GM19025 (cell line): ENCODE data around the gene LHFPL6.
A peak's percentile ranks its signal among the peaks of the same experiment; 100 is the strongest.

Experiments
- ATAC-seq: cut with Tn5 transposase; IDR thresholded peaks from one replicate; pipeline ENCODE4 v1.9.1; 2021; ENCODE audit warnings: mild to moderate bottlenecking, low read depth, moderate library complexity; ENCODE audit not compliant: unreplicated experiment

The LHFPL6 gene

DNA sequence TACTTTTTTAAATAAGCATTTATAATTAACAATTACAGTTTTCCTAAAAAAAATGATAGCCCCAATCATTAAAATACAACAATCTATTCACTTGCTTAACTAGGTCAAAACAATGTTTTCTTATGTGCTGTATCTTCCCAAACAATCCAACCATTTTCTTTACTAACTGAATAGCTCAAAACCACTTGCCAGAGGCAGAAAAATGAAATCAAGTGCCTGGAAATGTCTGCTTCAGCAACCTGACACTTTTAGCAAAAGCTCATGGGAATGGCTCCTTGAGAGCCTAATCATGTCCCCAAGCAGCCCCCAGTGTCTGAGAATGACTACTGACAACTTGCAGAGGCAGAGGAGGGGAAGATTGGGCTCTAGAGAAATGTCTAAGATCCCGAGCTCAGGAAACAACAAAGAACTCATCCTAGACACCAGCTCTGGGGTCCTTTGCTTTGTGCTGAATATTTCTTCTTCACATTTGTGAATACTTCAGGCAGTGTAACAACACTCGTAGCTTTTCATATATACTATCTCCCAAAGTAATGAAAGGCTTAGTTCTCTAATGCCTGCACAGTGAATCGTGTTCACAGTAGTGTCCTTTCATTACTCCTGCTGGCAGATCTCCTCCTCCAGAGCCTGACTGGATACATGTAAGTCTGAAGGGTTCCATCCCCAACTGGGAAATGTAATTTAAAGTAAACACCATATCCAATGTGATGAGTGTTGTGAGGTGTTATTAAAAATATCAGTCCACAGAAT, 280.0 kb downstream of the LHFPL6 start:
- ATAC-seq: no peak

DNA sequence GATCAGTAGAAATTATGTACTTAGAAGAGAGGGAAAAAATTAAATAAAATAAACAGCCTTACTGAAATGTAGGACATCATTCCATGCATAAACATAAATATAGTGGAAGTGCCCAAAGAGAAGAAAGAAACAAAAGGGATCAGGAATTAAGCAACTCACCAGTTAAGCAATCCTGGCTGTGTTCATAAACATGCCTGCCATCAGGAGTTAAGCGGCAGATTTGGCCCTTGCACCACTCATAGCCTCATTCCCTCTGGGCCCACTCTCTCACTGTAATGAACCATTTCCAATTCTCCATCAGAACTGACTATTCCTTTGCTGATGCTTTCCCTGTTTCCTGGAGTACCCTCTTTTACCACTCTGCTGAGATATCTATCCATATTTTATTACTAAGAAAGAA, 281.4 kb downstream of the LHFPL6 start:
- ATAC-seq: no peak

DNA sequence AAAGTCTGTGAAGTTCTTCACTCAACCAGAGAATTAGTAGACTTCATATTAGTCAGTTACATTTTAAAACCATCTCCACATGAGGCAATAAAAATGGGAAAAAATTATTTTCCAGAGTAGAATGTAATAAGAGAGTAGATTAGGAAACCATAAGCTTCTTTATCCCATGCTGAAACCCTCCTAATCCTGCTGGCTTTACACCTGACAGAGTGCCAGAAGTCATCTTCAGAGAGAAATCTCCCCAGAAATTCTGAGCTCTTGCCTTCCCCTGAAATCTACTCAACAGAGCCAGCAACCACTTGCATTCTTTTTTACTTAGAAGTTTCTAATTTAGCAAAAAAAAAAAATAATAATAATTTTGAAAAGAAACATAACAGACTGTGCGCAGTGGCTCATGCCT, 284.8 kb downstream of the LHFPL6 start:
- no peak for ATAC-seq

DNA sequence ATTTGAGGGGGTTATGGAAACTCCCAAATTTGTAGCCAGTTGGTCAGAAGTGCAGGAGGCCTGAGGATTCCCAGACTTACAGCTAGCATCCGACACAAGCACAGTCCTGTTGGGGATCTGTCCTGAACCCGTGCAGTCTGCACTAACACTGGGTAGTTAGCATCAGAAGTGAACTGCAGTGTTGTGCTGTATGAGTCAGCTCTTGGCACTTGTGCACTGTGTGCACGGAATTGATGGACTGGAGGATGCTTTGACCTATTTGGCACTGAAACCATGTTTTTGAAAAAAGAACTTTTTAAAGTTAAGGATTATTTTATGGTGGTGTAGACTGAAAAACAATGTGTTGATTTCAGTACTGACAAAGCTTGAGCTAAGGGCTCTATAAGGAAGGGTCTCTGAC, 285.7 kb downstream of the LHFPL6 start:
- ATAC-seq: no peak

DNA sequence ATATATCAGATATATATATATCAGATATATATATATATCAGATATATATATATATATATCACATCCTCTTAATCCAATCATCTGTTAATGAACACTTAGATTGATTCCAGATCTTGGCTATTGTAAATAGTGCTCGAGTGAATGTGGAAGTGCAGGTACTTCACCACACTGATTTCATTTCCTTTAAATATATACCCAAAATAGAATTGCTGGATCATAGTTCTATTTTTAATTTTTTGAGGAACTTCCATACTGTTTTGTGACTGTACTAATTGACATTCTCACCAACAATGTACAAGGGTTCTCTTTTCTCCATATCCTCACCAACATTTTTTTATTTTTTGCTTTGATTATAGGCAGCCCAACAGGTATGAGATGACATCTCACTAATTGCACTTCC, 287.2 kb downstream of the LHFPL6 start:
- ATAC-seq: no peak

DNA sequence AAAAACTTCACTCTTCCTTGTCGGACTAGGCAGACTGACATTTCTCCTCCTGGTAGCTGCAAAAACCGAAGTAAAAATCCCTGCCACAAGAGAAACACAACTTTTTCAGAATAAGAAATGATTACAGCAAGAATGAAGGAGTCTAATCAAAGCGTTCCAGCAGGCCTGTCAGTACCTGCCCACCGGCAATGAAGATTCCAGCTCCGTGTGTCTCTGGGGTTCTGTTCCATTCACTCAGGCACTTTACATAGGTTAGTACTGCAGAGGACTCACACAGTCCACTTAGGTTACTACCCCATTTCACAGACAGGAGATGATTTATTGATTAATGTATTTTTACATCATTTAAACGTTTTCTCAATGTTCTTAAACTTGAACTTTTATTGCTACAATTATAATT, 289.3 kb downstream of the LHFPL6 start:
- no peak for ATAC-seq

DNA sequence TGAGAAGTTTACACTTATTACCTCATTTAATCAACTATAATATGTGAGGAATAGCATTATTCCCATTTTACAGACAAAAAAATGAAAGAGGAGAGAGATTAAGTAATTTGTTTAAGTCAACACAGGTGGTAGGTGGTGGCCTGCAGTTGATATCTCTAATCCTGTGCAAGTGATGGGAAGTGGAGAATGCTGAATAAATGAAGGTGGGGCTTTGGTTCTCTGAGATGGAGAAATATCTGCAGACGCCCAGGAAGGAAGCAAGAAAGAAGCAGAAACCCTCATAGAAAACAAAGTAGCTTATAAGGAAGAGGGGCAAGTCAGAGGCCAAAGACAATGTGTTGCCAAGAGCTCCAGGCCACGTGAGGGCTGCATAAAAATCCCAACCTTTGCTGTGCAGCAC, 290.4 kb downstream of the LHFPL6 start:
- ATAC-seq: no peak

DNA sequence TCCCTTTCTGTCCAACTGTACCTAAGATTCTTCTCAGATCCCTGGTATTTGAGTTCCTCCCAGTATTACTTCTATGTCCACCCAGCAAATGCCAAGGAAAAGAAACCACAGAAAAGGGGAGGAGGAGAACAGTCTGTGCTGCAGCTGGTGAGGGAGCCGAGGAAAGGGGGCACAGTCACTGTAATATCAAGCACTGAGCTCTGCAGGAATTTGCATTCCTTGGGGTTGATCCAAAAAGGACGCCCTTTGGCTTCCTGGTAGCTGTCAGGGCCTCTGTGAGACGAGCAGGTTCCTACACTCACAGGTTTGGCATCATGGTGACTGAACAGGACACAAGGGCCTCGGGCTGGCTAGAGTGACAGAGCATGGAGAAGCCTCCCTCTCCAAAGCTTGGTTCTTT, 291.4 kb downstream of the LHFPL6 start:
- ATAC-seq: no peak

DNA sequence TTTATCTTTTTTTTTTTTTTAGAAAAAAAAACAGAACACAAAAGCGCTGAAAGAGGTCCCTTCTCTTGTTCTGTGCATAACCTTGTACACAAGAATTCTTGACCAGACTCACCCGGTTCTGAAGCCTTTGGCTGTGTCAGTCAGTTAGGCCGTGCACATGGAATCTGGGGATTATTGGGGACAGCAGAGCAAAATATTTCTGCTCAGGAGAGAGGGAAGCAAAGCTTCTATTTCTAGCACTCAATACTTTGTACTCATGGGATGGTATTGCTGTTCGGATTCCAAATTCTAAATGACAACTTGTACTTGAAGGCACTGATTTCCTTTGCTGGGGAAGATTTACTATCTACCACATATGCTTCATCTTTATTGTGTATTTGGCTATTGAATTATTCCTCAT, 292.0 kb downstream of the LHFPL6 start:
- no peak for ATAC-seq

DNA sequence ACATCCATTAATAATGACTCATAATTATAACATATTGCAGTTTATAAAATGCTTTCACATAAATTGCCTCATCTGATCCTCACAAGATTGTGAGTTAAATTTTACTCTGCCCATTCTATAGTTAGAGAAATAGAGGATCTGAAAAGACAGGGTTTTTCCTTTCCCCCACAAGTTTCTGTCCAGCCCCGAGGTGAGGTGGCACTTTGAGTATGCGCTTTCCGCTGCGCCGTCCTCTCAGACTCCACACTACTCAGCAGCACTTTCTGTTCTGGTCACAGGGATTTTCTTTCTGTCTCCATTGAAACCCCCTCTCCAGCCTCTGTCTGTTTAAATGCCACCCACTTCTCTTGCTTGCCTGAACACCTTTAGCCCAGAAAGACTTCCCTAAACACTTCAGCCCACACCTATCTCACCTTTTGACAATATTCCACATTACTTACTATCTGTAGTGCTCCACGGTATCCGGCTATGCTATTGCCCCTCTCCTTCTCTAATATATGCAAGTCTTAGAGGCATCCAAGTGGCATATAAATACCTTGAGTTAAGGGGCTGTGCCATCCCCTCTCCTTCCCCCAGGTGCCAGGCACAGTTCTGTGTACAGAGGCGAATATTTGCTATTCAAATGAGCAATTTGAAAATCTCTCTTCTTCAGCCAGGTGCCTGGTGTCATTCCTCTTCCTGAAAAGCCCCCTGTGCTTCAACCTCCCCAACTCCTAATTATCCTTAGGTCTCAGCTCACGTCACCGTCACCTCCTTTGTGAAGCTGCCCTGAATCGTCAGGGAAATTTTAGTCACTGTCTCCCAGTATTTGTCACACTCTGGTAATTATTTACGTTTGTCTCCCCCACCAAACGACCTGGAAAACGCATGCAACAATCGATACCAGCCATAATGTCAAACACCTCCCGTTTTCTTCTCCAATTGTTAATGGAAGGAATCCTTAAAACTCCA, 296.1 kb downstream of the LHFPL6 start:
- peak; percentile 97 for ATAC-seq

DNA sequence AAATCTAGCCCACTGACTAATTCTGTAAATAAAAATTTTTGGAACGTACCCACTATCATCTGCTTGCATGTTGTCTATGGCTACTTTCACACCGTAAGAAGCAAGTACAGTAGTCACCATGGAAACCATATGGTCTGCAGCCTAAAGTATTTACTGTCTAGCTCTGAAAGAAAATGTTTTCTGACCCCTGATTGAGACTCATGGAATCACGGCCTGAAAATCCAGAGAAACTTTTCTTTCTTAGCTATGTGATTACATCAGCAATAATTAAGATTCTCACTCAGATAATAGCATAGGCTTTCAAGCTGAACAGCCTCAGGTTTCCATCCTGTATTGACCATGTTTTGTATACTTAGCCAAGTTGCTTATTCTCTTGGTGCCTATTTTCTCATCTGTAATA, 300.2 kb downstream of the LHFPL6 start:
- no peak for ATAC-seq

DNA sequence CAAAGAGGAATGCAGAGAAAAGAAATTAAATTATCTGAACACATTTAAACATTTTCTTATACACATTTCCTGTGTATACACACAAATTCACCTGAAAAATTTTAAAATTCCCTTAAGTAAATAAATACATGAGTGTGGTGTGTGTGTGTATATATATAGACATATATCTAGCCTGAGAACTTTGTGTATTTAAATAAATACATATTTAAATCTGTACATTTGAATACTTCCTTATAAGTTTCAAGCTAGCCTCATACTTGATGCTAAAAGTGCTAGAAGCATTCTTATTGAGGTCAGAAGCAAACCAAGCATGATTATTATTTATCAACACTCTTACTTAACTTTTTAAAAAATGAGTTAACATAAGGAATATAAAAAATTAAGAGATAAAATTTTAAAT, 304.0 kb downstream of the LHFPL6 start:
- no peak for ATAC-seq

DNA sequence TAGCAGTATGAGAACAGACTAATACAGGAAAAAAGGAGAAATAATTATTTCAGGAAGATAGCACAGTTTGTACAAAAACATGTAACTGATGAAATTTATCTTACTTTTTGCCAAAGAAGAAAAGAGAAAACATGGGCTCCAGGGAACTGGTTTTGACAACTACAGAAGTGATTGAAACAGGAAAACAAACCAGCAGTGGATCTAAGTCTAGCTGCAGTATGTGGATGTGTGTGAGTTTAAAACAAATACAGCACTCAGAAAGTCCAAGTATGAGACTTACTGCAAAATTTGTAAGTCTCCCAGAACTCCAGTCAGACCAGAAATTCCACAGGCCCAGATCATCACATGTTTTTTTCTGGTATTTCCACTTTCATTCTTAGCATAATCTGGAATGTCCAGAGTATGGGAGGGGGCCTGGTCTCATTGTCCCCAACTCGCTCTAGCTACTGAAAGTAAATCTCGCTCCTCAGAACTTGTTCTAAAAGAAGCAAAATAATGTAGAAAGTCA, 305.3 kb downstream of the LHFPL6 start:
- ATAC-seq: no peak

DNA sequence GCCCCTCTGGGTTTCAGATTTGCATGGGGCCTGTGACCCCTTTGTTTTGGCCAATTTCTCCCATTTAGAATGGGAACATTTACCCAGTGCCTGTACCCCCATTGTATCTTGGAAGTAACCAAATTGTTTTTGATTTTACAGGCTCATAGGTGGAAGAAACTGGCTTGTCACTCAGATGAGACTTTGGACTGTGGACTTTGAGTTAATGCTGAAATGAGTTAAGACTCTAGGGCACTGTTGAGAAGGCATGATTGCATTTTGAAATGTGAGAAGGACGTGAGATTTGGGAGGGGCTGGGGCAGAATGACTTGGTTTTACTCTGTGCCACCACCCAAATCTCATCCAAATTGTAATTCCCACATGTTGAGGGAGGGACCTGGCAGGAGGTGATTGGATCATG, 306.0 kb downstream of the LHFPL6 start:
- no peak for ATAC-seq

DNA sequence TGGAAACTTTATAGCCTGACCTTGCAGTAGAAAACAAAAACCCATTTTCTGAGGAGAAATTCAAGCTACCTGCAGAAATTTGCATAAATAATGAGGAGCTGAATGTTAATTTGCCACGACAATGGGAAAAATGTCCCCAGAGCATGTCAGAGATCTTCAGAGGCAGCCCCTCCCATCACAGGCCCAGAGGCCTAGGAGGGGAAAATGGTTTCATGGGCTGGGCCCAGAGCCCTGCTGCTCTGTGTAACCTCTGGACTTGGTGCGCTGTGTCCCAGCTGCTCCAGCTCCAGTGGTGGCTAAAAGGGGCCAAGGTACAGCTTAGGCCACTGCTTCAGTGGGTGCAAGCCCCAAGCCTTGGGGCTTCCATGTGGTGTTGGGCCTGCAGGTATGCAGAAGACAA, 306.8 kb downstream of the LHFPL6 start:
- ATAC-seq: no peak
